GM19043 (cell line): ENCODE results near the gene EML3.
"Not testable (repeated sequence)": the region's sequence is repeated elsewhere in the genome, so short reads cannot be mapped to it uniquely, and the experiment has no call there.

Experiments
- ATAC-seq: cut with Tn5 transposase; IDR thresholded peaks from one replicate; pipeline ENCODE4 v1.9.1; 2021; ENCODE audit warnings: low read depth; ENCODE audit not compliant: unreplicated experiment

Gene EML3

GRCh38 chr11:62612366-62613290 is at the start of gene EML3, which contains the start of gene ROM1:
Gene EML3, minus strand, starts transcription at chr11:62612775. Its CDS starts 318 bp downstream, at chr11:62612457.
Gene ROM1, plus strand, starts transcription at chr11:62613257. Its CDS starts 25 bp downstream, at chr11:62613282.
- ATAC-seq, result peak; percentile 72

- no peak for ATAC-seq
These were observed 44.3 kb upstream of the EML3 start for GRCh38 chr11:62656796-62657429.

- no peak for ATAC-seq
These were observed 41.7 kb upstream of the EML3 start for GRCh38 chr11:62654297-62654696.

- peak; percentile 15 for ATAC-seq
These were observed 39.8 kb upstream of the EML3 start for GRCh38 chr11:62652161-62653006.

- ATAC-seq, result not testable (repeated sequence)
These were observed 37.7 kb upstream of the EML3 start for GRCh38 chr11:62650283-62650682.

- ATAC-seq, result no peak
These were observed 36.9 kb upstream of the EML3 start for GRCh38 chr11:62649486-62649885.

GRCh38 chr11:62648967-62649364 is 36.4 kb upstream of the EML3 start:
- no peak for ATAC-seq

- ATAC-seq, result no peak
These were observed 35.8 kb upstream of the EML3 start for GRCh38 chr11:62648185-62648966.

- no peak for ATAC-seq
These were observed 35.0 kb upstream of the EML3 start for GRCh38 chr11:62647609-62648005.

GRCh38 chr11:62646825-62647608 is 34.4 kb upstream of the EML3 start:
- ATAC-seq, result no peak

GRCh38 chr11:62645946-62646824 is 33.6 kb upstream of the EML3 start, which contains the start of gene GANAB:
Gene GANAB, minus strand, starts transcription at chr11:62646613. Its CDS starts 14 bp downstream, at chr11:62646599.
- peak; percentile 96 for ATAC-seq

- no peak for ATAC-seq
These were observed 33.0 kb upstream of the EML3 start for GRCh38 chr11:62645671-62645945.

- no peak for ATAC-seq
These were observed 31.6 kb upstream of the EML3 start for GRCh38 chr11:62644220-62644619.

GRCh38 chr11:62632492-62632891 is 19.9 kb upstream of the EML3 start:
- no peak for ATAC-seq

- ATAC-seq, result no peak
These were observed 15.1 kb upstream of the EML3 start for GRCh38 chr11:62627713-62628112.

GRCh38 chr11:62622476-62623089 is 10.0 kb upstream of the EML3 start:
- no peak for ATAC-seq

GRCh38 chr11:62621567-62622470 is 9.2 kb upstream of the EML3 start, which contains the start of gene B3GAT3:
Gene B3GAT3, minus strand, starts transcription at chr11:62621986. Its CDS starts 39 bp downstream, at chr11:62621947.
- ATAC-seq, result peak; percentile 95
